HPDE6-E6E7 (cell line): Measurements from ENCODE around the gene DUSP9.

Experiments
- DNase-seq: peaks from one replicate; pipeline ENCODE4 v3.0.0; 2011; ENCODE audit warnings: missing footprints; ENCODE audit errors: extremely low spot score

The DUSP9 gene

DNA sequence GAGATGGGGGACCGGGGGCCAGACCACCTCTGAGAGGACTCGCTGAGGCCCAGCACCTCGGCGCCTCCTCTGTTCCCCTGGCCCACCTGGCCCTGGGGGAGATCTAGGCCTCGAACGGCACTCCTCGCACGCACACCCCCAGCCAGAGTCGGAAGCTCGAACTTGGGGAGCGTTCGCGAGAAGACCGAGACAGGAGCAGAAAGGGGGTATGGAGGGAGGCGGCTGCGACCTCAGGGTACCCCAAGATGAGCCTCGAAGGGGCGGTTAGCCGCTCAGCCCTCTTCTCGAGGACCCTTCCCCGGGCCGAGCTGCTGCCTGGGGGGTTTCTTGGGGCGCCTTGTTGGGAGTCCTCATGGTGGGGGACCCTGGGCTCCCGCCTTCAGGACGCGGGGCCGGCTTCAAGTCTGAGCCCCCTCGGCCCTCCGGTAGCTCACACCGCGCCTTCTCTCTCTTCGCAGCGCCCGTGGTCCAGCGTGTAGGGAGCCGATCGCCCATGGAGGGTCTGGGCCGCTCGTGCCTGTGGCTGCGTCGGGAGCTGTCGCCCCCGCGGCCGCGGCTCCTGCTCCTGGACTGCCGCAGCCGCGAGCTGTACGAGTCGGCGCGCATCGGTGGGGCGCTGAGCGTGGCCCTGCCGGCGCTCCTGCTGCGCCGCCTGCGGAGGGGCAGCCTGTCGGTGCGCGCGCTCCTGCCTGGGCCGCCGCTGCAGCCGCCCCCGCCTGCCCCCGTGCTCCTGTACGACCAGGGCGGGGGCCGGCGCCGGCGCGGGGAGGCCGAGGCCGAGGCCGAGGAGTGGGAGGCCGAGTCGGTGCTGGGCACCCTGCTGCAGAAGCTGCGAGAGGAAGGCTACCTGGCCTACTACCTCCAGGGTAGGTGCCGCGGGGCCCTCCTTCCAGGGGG lies 706 bp downstream of the DUSP9 start:
- no peak for DNase-seq

DNA sequence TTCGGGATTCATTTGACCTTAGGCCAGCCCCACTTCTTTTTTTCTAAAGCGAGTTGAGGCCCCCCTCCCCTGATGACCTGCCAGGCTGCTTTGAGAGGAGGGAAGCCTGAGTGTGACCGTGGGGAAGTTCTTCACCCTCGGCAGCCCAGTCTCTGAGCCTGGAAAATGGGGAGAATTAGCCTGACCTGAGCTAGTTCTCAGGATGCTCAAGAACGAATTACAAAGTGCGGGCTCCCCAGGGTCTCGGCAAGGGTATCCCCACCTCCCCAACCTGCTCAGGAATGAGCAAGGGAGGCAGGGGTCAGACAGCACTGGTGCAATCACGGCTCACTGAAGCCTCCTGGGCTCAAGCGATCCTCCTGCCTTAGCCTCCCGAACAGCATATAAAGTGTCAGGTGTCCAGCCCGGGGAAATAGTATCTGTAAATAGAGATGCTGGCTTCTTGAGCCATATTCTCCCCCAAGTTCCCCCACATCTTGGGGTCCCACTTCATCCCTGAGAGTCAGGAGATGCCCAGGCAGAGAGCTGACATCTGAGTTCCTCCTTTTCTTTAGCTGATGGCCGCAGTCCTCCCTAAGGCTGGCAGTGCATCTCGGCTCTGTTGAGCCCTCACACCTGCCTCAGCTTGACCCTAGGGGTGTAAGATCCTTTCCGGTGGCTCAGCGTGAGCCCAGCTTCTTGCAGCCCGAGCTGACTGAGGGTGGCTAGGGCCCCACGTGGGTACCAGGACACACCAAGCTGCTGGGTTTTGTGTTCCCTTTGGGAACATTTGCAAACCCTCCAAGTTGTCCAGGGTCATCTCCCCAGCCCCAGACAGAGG lies 1.6 kb downstream of the DUSP9 start:
- no peak for DNase-seq

DNA sequence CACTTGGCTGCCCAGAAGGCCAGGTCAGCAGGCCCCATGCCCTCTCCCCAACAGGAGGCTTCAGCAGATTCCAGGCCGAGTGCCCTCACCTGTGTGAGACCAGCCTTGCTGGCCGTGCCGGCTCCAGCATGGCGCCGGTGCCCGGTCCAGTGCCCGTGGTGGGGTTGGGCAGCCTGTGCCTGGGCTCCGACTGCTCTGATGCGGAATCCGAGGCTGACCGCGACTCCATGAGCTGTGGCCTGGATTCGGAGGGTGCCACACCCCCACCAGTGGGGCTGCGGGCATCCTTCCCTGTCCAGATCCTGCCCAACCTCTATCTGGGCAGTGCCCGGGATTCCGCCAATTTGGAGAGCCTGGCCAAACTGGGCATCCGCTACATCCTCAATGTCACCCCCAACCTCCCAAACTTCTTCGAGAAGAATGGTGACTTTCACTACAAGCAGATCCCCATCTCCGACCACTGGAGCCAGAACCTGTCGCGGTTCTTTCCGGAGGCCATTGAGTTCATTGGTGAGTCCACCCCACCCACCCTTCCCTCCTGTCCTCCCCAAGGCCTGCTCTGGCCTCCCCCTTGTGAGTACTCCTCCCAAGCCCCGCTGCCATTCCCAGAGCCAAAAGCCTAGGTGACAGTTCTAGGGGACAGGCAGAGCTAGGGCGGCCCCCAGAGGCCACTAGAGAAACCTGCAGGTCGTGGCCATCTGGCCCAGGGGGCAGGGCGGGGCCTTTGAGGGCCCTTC lies 2.3 kb downstream of the DUSP9 start:
- DNase-seq, result no peak

DNA sequence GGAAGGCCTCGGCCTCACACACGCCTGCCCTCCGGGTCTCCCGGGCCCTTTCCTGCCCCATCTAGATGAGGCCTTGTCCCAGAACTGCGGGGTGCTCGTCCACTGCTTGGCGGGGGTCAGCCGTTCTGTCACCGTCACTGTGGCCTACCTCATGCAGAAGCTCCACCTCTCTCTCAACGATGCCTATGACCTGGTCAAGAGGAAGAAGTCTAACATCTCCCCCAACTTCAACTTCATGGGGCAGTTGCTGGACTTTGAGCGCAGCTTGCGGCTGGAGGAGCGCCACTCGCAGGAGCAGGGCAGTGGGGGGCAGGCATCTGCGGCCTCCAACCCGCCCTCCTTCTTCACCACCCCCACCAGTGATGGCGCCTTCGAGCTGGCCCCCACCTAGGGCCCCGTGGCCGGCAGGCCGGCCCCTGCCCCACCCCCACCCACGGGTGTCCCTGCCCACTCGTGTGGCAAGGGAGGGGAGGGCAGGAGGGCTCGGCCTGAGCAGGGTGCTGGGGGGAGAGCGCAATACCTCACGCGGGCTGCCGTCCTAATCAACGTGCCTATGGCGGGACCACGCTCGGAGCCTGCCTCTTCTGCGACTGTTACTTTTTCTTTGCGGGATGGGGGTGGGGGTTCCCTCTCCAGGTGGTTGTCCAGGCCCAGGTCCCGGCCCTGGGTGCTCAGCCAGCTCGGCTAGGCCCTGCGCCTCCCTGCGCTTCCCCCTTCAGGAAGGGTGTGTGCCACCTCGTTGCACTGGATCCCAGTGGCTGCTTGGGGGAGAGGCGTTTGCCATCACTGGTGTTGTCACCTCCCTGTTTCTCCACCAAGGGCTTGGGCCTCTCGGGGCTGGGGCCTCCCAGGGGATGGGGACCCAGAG lies 3.1 kb downstream of the DUSP9 start:
- no peak for DNase-seq

DNA sequence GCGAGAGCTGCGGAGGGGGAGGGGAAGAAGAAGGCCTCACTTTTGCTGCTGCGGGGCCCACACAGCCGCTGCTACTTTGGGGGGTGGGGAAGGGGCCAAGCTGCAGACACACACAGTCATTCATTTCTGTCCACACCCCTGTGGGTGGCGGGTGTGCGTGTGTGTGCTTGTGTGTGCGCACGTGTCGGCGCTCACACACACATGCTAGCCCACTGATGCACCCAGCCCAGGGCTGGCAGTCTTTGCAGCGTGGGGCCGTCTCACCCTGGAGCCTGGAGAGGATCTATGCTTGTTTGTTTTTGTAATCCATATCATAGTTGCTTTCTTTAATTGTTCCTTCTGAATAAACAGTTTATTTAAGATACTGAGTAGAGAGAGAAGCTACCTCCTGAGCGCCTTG lies 4.0 kb downstream of the DUSP9 start:
- DNase-seq, result no peak

DNA sequence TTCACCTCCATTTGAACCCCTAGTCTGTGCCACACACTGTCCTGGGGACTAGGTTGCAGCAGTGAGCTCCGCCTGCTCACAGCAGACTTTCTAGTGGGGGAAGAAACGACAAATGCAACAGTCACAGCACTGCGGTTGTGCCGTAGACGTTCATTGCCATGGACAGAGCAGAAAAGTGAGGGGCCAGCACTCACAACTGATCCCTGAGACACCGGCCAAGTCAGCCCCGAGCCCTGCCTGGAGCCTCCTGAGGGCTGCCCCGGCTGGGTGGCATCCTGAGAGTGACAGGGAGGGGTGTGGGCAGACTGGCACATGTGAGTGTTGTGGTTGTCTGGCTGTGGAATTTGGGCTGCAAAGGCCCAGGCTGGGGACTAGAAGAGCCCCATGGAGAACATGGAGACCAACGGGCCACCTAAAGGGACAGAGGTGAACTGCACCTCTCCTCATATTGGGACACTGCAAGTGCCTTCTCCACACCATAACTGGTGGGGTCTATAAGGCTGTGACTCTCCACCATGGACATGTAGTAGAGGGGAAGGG lies 4.6 kb downstream of the DUSP9 start:
- no peak for DNase-seq

DNA sequence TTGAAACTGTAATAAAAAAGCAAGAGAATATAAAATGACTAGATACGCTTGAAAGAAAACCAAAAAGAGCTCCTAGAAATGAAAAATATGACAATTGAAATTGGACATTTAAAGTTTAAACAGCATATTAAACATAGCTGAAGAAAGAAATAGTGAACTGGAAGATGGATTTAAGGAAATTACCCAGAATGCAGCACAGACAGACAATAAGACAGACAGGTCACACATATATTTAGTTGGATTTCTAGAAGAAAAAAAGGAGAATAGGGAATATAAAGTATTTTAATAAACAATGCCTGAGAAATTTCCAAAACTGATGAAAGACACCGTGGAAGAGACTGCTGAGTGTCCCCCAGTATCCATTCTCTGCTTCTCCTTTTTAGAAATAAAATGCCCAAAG lies 6.6 kb downstream of the DUSP9 start:
- no peak for DNase-seq

DNA sequence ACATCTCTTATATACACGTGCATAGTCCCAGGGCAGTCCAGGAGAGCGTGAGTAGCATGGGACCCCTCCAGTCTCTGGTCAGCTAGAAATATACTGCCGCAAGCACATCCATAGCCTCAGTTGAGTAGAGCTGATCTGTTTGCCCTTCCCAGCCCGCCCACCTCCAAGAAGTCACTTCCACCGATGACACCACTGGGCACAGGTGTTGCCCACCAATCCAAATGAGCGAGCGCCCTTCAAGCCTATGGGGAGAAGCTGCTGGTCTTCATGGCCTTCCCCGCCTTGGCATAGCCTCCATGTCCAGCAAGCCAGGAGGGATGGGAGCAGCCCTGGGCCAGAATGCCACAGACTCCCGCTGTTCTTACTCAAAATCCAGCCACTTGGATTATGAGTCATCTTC lies 10.2 kb downstream of the DUSP9 start:
- DNase-seq, result no peak

DNA sequence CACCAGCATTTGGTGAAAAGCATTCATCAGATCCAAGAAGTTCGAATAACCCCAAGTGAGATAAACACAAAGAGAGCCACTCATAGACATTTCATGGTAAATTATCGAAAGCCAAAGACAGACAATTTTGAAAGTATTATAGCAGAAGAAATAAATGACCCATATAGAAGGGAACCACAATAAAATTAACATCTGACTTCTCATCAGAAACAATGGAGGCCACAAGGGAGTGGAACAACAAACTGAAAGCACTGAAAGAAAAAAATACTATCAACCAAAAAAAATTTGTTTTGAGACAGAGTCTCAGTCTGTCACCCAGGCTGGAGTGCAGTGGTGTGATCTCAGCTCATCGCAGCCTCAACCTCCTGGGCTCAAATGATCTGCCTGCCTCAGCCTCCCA lies 12.3 kb downstream of the DUSP9 start:
- DNase-seq, result no peak

DNA sequence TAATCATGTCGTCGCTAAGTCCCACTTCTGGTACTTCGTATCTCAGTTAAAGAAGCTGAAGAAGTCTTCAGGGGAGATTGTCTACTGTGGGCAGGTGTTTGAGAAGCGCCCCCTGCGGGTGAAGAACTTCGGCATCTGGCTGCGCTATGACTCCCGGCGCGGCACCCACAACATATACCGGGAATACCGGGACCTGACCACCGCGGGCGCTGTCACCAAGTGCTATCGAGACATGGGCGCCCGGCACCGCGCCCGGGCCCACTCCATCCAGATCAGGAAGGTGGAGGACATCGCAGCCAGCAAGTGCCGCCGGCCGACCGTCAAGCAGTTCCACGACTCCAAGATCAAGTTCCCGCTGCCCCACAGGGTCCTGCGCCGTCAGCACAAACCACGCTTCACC lies 15.3 kb downstream of the DUSP9 start:
- DNase-seq, result no peak

DNA sequence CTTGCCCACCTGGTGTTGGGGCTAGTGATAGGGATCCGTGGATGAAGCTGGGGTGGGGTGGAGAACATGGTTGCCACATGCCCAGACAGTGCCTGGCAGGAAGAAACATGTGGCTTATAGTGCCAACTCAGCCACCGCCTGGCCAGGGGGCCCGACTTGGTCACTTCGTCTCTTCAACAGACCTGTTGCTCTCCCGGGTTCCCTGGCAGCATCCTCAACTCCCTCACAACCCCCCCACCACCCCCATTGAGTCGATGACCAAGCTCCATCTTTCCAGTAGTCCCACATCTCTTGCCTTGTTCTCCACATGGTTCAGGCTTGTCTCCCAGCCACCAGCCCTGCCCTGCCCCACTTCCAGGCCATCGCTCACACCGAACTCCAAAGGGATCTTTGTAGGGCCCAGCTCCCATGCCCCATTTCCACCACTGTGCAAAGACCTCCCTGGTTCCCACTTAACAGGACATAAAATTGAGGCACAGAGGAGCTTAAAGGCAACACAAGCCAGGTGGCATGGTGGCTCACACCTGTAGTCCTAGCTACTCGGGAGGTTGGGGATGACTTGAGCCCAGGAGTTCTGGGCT lies 18.8 kb downstream of the DUSP9 start:
- DNase-seq, result no peak

DNA sequence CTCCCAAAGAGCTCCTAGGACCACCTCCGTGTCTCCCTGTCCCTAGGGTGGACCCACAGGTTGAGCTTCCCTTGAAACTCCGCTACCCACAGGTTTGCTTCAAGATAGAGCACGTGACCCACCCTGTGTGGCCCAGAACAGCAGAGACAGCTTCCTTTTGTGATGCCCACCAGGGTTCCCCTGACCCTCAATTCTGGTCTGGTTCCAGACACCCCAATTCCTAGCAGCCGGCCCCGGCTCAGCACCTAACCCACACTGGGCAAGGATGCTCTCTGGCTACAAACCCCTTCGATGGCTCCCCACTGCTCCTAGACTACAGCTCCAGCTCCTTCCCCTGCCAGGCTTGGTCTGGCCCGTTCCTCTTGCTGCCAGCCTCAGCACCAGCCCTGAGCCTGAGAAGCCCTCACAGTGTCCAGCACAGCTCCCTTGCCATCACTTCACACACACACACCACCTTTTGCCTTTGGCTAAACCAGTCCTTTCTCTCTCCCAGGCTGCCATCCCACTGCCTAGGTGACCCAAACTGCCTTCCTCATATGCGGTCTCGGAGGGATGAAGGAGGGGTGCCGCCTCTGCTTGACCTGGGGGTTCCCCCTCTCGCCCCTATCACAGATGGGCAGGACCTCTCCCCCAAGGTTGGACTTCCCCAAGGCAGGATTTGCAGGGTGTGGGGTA lies 20.4 kb downstream of the DUSP9 start:
- DNase-seq, result no peak

DNA sequence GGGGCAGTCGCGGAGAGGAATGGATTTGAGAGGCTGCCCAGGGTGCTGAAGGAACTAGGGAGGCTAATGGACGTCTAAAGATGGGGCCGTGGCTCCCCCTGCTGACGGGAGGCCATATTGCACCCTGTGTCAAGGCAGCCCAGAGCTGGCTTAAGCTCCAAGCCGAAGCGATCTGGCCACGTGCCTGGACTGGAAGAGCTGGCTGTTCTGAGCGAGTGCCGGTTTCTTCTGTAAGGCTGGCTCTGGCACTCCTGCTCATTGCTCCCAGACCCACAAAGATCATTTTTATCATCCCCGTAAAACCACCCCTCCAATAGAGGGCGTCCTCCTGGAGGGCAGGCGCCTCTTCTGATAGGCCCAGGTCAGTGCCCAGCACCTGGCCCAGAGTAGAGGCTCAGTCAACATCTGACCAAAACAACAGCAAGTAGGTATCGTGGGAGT lies 21.0 kb downstream of the DUSP9 start:
- DNase-seq, result peak; percentile 89

DNA sequence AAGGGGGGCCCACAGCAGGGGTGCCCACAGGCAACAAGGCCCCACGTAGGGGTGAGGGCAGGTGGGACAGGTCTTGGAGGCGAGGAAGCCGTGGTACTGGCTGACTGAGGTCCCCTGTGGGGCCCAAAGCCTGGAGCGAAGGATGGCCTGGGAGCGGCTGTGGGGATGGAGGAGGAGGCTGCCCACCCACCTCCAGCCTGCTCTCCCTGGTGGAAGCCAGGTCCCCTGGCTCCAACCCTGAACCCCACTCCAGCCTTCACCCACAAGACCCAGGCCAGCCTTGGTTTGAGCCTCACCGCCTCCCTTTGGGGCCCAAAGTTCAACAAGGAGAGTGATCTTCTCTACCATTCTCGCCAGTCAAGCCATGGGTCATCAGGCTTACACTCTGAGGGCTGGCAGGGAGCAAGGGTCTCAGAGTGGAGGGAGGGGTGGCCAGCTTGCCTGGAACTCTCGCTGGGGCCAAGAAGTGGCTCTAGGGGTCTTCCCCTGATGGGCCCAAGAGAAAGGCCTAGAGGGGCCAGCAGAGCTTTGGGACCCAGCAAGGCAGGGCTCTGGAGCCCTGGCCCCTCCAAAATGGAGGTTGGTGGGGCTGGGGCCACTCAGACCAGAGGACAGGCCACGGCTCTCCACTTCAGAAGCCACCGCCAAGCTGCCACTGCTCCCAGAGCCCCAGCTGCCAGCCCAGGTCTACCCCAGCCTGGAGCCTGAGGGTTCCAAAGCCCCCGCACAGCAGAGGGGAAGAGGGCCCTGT lies 21.6 kb downstream of the DUSP9 start:
- DNase-seq, result no peak

DNA sequence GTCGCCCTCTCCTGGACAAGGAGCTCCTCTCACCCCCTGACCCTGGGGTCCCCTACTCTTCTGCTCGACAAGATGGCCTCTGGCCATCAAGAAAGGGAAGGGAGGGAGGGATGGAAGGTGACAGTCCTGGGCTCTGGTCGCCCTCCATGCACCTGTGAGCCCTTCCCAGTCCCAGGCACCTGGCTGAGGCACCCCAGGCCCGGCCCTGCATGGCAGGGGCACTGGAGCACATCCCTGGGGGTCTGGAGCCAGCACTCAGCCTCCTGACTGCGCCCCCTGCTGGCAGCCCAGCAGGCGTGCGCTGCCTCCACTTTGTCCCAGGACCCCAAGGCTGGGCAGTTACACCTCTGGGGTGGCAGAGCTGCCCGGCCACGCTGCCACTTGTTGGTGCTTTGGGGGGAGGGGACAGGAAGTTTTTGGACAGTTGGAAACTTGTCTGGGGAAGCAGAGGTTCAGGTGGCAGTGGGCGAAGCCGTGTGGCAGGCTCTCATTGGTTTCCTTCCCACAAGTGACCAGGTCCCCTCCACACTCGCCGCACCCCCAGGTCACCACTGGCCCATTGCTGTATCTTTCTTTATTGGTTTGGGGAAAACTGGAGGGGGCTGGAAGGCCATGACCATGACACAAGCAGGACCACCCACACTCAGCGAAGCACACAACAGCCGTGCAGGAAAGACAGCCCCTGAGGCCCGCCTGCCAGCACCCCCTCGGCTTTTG lies 22.3 kb downstream of the DUSP9 start:
- DNase-seq, result no peak

DNA sequence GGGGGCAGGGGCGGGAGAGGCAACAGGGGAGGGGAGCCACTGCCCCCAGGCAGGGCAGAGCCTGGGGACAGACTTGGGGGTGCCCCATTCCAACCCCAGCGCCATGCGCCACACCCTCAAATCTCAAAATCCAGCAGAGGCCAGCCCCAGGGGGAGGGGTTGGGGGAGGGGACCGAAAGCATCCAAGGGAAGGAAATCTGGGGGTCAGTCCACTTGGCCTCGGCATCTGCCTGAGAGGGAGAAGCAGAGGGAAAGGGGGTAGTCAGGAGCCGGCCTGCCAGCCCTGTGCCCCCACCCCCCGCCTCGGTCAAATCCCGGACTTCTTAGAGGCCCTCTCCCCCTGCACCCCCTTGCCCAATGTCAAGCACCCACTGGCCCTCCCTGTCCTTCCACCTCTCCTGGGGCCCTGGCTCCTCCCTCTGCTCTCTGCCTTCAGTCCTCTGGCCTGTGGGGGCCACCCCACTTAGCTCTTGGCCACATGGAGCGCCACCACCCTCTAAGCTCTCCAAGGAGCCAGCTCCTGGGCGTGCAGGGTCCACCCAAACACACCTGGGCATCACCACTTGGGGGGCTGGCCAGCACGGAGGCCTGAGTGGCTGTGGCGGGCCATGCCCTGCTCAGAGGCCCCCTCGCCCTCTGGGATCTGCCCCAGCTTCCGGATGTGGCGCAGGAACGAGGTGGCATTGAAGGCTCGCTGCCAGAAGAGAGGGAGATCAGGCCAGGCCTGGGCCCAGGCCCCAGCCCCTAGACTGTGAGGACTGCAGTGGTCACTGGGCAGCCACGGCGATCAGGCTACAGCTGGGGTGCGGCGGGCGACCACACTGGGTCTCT lies 23.1 kb downstream of the DUSP9 start:
- DNase-seq, result no peak

DNA sequence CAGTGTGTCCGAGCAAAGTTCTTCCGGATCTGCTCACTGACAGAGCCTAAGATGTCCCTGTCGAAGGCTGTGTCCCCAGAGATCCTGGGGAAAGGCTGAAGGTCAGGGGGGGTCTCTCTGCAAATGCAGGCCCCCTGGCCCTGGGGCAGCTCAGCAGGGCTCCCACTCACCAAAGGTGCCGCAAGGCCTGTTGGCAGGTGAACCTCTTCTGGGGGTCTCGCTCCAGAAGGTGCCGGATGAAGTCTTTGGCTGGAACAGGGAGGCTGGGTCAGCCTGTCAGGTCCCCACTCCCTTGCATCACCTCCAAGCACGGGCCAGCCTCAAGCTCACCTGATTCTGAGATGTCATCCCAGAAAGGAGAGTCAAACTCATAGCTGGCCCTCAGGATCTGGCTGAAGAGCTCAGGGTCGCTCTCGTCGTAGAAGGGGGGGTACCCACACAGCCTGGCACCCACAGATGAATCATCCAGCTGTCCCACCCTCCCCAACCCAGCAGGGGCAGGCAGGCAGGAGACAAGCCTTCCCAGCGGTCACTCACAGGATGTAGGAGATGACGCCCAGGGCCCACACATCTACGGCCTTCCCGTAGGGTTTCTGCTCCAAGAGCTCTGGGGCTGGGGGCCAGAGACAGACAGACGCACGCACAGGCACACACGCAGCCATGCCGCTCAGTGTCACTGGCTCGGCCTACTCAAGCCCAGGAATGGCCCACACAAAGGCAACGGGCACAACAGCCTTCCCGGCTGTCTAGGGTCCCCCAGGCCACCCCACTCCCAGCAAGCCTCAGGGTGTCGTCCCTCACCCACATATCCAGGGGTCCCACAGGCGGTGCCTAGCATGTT lies 24.0 kb downstream of the DUSP9 start:
- no peak for DNase-seq
